Fibroblast of lung (primary cell): ENCODE measurements around the gene BCL7B. TPM values are rescaled to one million over a fixed set of nuclear protein-coding genes. Genes with fewer than 3 reads are reported as not detected.

Experiments
- DNase-seq, 2 donors: peaks; one replicate each; pipeline versions ENCODE4 v3.0.0 to v3.0.0-alpha.2; 2010; ENCODE audit warnings: low read depth in 2 of 2
- H2AFZ ChIP-seq: 2 replicates; pipeline ENCODE4 v1.5.1; 2012; ENCODE audit warnings: low read length, control low read depth, inconsistent platforms
- H3K27ac ChIP-seq: 2 replicates; pipeline ENCODE4 v1.5.1; 2011; ENCODE audit warnings: low read length, control low read depth; ENCODE audit not compliant: insufficient read depth
- H3K27me3 ChIP-seq: 2 replicates; pipeline ENCODE4 v1.5.1; 2011; ENCODE audit warnings: mild to moderate bottlenecking, low read length; ENCODE audit not compliant: control insufficient read depth, insufficient read depth
- H3K36me3 ChIP-seq: 2 replicates; pipeline ENCODE4 v1.5.1; 2011; ENCODE audit warnings: low read length; ENCODE audit not compliant: control insufficient read depth, insufficient read depth
- H3K4me1 ChIP-seq: 2 replicates; pipeline ENCODE4 v1.5.1; 2011; ENCODE audit warnings: low read length; ENCODE audit not compliant: control insufficient read depth, insufficient read depth; ENCODE audit errors: extremely low read depth
- H3K4me2 ChIP-seq: 2 replicates; pipeline ENCODE4 v1.5.1; 2011; ENCODE audit warnings: low read length, control low read depth; ENCODE audit not compliant: insufficient read depth; ENCODE audit errors: extremely low read depth
- H3K4me3 ChIP-seq, 4 experiments: fragments of 200-600 bp in 1 of 4; sonication (generic) in 1 of 4; replicated peaks in 1 of 4; 2 replicates each; pipeline ENCODE4 v1.5.1; 2011 to 2016; ENCODE audit warnings: low read length in 4 of 4, low read depth in 3 of 4, mild to moderate bottlenecking in 3 of 4, control low read depth in 2 of 4, inconsistent platforms in 1 of 4, mixed read lengths in 1 of 4; ENCODE audit not compliant: insufficient read depth in 1 of 4; ENCODE audit errors: control extremely low read depth in 1 of 4
- H3K79me2 ChIP-seq: 2 replicates; pipeline ENCODE4 v1.5.1; 2012; ENCODE audit warnings: mild to moderate bottlenecking, low read length, inconsistent platforms; ENCODE audit not compliant: control insufficient read depth, insufficient read depth
- H3K9ac ChIP-seq: 2 replicates; pipeline ENCODE4 v1.5.1; 2011; ENCODE audit warnings: mild to moderate bottlenecking, low read length, control low read depth; ENCODE audit not compliant: insufficient read depth
- H3K9me3 ChIP-seq: 2 replicates; pipeline ENCODE4 v1.5.1; 2012; ENCODE audit warnings: low read depth, low read length; ENCODE audit not compliant: control insufficient read depth, insufficient read depth
- H4K20me1 ChIP-seq: 2 replicates; pipeline ENCODE4 v1.5.1; 2011; ENCODE audit warnings: low read length; ENCODE audit not compliant: control insufficient read depth, insufficient read depth; ENCODE audit errors: extremely low read depth
- EZH2 ChIP-seq: IDR thresholded peaks from 2 replicates; pipeline ENCODE4 v1.5.1; 2012; ENCODE audit warnings: low read length, control low read depth, mild to moderate bottlenecking; ENCODE audit errors: missing control alignments
- polyA plus RNA-seq, 2 donors: library from polyadenylated mRNA; depleted of rRNA in 1 of 2; stranded (reverse) in 1 of 2; unstranded in 1 of 2; fragments of >200 nt; gene quantifications; 2 replicates each; pipeline ENCODE4 v1.2.1, GENCODE V29; 2011 to 2012; ENCODE audit warnings: missing spikeins in 1 of 2
- total RNA-seq: library from RNA; depleted of rRNA; stranded (reverse); fragments of >200 nt; gene quantifications from 2 replicates; pipeline ENCODE4 v1.2.1, GENCODE V29; 2014
- TF ChIP-seq, protein P1 (sequence below), 2 donors: IDR thresholded peaks in 1 of 2; conservative IDR thresholded peaks in 1 of 2; 1 replicate in 1 of 2; 2 replicates in 1 of 2; pipeline ENCODE4 v1.5.1; 2011 to 2012; ENCODE audit warnings: low read length in 2 of 2, control low read depth in 1 of 2, inconsistent platforms in 1 of 2, low read depth in 1 of 2, mild to moderate bottlenecking in 1 of 2

Gene BCL7B
- total and polyA plus RNA-seq, 2 donors (not counting 1 experiment from before 2014, with no cell fraction given) = 26.9 to 53.9 TPM

DNA sequence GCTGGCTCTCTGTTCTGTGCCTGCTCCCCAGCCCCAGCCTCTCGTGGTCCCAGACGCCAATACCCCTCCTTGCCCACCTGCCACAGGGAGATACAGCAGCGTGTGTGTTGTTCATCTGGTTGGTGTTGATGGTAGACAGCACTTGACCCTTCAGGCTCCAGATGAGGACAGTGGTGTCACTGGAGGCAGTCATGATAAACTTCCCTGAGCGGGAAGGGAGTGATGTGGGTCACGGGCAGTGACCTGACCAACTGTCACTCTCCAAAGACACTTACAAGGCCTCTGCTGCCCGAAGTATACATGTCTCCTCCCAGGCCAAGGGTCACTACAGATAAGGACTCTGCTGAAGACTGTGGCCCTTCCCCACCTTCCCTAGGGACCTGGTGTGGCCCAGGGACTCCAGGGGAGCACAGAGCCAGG, 15.3 kb upstream of the BCL7B start:
- Histone ChIP-seq H3K79me2 (peaks cover 26% of the 10 kb centered on the region), H4K20me1 (no peaks in the 10 kb centered on the region), H3K27me3 (no peaks in the 10 kb centered on the region), H3K9ac (no peak overlapping the region), H3K4me2 (no peak overlapping the region), H3K27ac (no peak overlapping the region), H2AFZ (no peak overlapping the region), H3K4me3 (no peak overlapping the region), H3K36me3 (peaks cover 30% of the 10 kb centered on the region), H3K4me1 (peaks cover 5% of the 10 kb centered on the region), H3K9me3 (no peaks in the 10 kb centered on the region)
- DNase-seq = no peak
- no peak for TF ChIP-seq EZH2
- TF ChIP-seq, protein P1, sequence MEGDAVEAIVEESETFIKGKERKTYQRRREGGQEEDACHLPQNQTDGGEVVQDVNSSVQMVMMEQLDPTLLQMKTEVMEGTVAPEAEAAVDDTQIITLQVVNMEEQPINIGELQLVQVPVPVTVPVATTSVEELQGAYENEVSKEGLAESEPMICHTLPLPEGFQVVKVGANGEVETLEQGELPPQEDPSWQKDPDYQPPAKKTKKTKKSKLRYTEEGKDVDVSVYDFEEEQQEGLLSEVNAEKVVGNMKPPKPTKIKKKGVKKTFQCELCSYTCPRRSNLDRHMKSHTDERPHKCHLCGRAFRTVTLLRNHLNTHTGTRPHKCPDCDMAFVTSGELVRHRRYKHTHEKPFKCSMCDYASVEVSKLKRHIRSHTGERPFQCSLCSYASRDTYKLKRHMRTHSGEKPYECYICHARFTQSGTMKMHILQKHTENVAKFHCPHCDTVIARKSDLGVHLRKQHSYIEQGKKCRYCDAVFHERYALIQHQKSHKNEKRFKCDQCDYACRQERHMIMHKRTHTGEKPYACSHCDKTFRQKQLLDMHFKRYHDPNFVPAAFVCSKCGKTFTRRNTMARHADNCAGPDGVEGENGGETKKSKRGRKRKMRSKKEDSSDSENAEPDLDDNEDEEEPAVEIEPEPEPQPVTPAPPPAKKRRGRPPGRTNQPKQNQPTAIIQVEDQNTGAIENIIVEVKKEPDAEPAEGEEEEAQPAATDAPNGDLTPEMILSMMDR (conservative IDR thresholded peaks at IDR 0.05 in 1 of 2, IDR thresholded peaks at IDR 0.05 in 1 of 2; ENCODE audit: low read depth in 1 of 2, low read length in 2 of 2) = no peak

DNA sequence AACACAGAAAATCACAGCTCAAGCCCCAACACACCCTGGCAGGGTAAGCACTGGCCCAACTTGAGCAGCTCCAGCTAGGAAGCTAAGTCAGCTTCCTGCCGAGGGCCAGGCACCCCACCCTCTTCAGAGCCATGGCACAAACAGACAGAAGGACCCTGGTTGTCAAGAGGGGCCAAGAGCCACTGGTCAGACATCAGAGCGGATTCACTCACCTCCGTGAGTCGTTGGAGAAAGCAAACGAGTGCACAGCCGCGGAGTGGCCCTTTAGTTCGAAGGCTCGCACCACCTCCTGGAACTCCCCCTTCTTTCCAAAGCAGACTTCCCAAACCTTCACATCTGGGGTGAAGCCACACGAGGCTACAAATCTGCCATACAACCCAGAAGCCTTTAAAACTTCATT, 13.5 kb upstream of the BCL7B start:
- H3K79me2 ChIP-seq = peaks cover 9% of the 10 kb centered on the region
- DNase-seq = no peak
- TF ChIP-seq, protein P1 (conservative IDR thresholded peaks at IDR 0.05 in 1 of 2, IDR thresholded peaks at IDR 0.05 in 1 of 2; ENCODE audit: low read depth in 1 of 2, low read length in 2 of 2) = no peak
- no peak for TF ChIP-seq EZH2
- H3K27ac ChIP-seq = no peak overlapping the region
- no peak overlapping the region for H2AFZ ChIP-seq
- H3K4me1 ChIP-seq = no peaks in the 10 kb centered on the region
- H3K27me3 ChIP-seq = no peaks in the 10 kb centered on the region
- no peak overlapping the region for H3K4me3 ChIP-seq
- no peaks in the 10 kb centered on the region for H3K9me3 ChIP-seq
- H3K36me3 ChIP-seq = peaks cover 30% of the 10 kb centered on the region
- H3K4me2 ChIP-seq = no peak overlapping the region
- no peak overlapping the region for H3K9ac ChIP-seq
- H4K20me1 ChIP-seq = no peaks in the 10 kb centered on the region

DNA sequence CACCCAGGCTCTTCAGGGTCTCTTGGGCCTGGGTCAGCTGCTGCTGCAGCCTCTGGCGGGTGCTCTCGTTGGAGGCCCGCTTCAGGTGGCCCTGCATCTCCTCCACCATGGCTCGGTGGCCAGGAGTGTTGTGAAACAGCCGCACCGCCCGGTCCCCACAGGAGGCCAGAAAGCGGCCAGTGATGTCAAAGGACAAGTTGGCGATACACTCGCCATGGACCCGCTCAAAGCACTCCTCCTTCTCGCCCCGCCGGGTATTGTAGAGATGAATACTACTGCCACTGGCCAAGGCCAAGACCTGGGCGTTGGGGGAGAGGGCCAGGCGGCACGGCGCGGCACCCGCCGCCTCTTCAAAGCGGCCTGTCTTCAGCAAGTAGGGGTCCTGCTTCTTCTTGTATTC, 13.0 kb upstream of the BCL7B start:
- Histone ChIP-seq H3K4me1 (no peaks in the 10 kb centered on the region), H3K4me2 (no peak overlapping the region), H3K27me3 (no peaks in the 10 kb centered on the region), H2AFZ (no peak overlapping the region), H3K9ac (no peak overlapping the region), H3K9me3 (no peaks in the 10 kb centered on the region), H3K79me2 (peaks cover 5% of the 10 kb centered on the region), H3K27ac (no peak overlapping the region), H4K20me1 (no peaks in the 10 kb centered on the region), H3K4me3 (no peak overlapping the region), H3K36me3 (peaks cover 30% of the 10 kb centered on the region)
- no peak for DNase-seq
- TF ChIP-seq, protein P1 (conservative IDR thresholded peaks at IDR 0.05 in 1 of 2, IDR thresholded peaks at IDR 0.05 in 1 of 2; ENCODE audit: low read depth in 1 of 2, low read length in 2 of 2) = no peak
- no peak for TF ChIP-seq EZH2
